Stimulated activated CD4-positive, alpha-beta T cell treated with anti-CD3 and anti-CD28 coated beads, Interleukin-1b, Interleukin-23, amount 100 ng/mL, for 1 hour (primary cell): ENCODE data around the gene NXPH3.

Experiments used
- DNase-seq, 2 donors: peaks; one replicate each; pipeline ENCODE4 v3.0.0-alpha.2; 2020; ENCODE audit warnings: low read depth in 2 of 2

The NXPH3 gene

GRCh38 chr17:49576088-49576916, 631 bp downstream of the NXPH3 start:
- no peak for DNase-seq

DNA sequence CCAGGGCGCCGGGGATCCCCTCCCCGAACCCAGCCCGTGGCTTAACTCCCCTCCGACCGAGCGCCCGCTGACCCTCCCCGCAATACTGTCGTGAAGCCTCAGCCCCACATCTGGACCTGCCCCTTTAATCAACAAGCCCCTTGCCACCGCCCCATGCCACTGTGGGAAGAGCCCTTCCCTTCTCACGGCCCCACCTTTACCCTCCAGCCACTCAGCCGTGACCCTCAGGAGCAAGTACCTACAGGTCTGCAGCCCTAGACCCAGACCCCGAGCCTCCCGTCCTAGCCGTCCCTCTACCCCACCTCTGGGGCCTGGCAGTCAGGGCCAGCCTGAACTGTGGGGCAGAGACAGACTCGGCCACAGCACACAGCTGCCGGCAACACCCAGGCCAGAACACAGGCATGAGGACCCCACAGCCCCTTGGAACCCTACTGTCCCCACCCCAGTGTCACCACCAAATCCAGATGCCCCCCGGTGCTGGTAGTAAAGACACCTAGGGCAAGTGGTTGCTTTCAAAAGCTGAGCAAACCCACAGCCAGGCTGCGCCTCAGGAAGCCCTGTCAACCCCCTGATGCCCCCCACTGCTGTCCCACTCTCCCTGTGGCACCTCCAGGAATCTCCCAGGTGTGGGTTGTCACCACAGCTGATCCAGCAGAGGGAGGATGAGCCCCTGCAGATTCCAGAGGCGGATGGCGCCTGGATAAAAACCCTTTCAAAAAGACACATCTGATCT, 1.4 kb downstream of the NXPH3 start:
- DNase-seq, result no peak

DNA sequence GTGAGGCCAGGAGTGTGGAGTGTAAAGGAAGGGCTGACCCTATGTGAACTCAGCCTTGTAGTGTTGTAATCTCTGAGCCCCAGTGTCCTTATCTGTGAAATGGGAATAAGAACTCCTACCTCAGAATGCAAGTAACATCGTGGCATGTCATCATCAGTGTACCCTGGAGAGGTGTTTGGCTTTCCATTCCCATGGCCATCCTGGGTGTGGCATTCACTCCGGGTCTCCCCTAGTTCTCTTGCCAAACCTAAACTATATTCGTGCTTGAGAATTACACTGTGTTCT, 1.9 kb downstream of the NXPH3 start:
- no peak for DNase-seq

DNA sequence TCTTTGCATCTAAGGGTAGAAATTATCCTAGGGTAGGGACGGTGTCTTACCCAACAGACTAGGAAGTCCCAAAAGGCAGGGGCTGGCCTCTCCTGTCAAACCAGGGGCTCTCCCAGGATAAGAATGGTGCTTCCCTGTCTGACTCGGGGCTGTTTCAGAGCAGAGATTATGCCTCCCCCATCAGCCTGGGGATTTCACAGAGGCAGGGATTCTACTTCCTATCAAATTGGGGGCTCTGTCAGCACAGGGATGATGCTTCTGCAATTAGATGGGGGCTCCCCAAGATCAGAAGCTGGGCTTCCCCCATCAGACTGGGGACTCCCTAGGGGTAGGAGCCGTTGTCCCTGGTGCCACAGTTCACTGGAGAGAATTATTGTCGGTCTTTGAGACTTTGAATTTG, 2.3 kb downstream of the NXPH3 start:
- no peak for DNase-seq

GRCh38 chr17:49578414-49578813, 2.7 kb downstream of the NXPH3 start:
- no peak for DNase-seq

DNA sequence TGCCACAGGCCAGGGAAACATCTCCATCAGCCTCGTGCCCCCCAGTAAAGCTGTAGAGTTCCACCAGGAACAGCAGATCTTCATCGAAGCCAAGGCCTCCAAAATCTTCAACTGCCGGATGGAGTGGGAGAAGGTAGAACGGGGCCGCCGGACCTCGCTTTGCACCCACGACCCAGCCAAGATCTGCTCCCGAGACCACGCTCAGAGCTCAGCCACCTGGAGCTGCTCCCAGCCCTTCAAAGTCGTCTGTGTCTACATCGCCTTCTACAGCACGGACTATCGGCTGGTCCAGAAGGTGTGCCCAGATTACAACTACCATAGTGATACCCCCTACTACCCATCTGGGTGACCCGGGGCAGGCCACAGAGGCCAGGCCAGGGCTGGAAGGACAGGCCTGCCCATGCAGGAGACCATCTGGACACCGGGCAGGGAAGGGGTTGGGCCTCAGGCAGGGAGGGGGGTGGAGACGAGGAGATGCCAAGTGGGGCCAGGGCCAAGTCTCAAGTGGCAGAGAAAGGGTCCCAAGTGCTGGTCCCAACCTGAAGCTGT, 3.4 kb downstream of the NXPH3 start:
- no peak for DNase-seq

- DNase-seq, result no peak
Observed at GRCh38 chr17:49579522-49579921, 3.9 kb downstream of the NXPH3 start.

- no peak for DNase-seq
Observed at GRCh38 chr17:49580055-49580721, 4.5 kb downstream of the NXPH3 start.

- DNase-seq, result no peak
Observed at GRCh38 chr17:49580981-49581647, 5.4 kb downstream of the NXPH3 start.

DNA sequence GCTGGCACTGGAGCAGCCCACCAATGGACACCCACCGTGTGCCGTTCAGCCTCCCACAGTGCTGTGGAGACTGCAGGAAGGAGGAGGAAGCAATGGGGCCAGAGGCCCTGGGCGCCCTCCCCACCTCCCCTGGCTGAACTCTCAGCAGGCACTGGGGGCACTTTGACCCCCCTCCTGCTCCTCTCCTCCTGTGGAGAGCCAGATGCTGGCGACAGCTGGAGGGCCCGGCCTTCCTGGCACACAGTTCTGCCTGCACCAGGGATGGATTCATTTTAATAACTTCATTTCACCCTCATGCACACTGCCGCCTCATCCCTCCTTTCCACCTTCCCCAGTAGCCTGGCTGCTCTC, 6.0 kb downstream of the NXPH3 start:
- DNase-seq, result no peak

DNA sequence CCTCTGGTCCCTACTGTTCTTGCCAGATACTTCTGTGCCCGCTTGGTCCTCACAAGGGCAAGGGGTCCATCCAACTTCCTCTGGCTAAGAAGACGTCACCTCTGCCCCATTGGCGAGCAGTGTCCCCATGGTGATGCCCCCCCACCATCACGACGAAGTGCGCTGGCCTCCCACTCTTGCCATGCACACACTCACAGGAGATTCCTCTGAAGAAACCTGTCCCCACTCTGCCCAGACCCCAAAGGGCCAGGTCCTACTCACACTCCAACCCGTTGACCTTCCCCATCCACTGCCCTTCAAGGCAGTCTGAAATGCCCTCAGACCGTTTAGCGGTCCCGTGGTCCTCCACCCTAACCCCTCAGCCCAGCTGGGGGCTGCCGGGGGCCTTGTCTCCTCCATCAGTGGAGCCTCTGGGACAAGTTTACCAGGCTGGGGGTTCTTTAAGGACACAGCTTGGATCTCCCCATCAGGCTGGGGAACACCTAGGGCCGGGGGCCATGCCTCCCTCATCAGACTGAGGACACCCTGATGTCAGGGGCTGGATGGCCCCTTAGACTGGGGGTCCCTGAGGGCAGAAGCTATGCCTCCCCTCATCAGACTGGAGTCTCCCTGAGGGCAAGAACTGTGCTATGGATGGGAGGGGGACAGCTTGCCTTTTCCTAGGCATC, 6.5 kb downstream of the NXPH3 start:
- DNase-seq, result no peak

DNA sequence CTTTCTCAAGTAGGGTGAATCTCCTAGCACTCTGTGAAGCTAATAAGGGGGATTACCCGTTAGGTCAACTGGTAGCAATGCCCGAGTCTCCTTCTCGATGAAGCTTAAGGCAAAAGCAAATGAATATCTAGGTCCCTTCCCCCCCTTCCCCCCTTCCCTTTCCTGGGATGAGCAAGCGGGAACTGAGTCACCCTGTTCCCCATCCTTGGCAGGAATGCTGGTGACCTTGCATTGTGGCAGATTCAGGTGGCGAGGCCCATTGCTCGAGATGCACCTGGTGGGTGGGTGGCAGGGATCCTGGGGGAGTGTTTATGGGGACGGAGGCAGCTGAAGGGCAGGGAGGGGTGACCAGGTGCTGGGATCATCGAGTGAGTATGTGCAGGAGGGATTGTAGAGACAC, 7.1 kb downstream of the NXPH3 start:
- no peak for DNase-seq

DNA sequence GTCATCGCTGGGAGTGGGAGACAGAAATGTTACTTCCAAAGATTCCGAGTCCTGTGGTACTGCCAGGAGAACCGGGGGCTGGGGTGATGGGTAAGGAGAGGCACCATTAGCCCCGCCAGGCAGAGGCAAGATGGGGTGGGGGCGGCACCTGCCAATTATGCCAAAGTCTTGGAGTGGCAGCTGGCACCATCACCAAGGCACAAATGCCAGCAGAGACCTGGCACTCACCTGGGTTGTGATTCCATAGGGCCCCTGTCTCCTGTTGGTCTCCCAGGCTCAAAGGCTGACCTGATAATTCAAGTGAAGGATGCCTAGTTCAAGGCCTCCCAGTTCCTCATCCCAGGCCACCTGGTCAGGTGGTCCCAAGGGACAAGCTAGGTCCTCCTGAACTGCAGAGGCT, 7.6 kb downstream of the NXPH3 start:
- no peak for DNase-seq

DNA sequence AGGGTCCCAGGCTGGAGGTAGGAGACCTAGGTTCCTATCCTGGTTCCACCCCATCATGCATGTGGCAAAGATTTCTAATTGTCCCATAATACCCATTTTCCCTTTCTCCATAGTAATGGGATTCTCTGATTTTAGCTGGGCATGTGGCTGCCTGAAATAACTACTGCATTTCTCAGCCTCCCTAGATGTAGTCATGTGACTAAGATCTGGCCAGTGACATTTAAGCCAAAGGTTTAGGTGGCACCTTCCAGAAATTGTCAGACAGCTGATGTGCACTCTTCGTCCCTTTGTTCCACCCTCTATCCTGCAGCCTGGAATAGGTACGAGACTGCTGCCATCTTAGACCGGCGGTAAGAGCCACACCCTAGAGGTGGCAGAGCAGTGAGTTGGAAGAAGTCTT, 8.2 kb downstream of the NXPH3 start:
- no peak for DNase-seq

DNA sequence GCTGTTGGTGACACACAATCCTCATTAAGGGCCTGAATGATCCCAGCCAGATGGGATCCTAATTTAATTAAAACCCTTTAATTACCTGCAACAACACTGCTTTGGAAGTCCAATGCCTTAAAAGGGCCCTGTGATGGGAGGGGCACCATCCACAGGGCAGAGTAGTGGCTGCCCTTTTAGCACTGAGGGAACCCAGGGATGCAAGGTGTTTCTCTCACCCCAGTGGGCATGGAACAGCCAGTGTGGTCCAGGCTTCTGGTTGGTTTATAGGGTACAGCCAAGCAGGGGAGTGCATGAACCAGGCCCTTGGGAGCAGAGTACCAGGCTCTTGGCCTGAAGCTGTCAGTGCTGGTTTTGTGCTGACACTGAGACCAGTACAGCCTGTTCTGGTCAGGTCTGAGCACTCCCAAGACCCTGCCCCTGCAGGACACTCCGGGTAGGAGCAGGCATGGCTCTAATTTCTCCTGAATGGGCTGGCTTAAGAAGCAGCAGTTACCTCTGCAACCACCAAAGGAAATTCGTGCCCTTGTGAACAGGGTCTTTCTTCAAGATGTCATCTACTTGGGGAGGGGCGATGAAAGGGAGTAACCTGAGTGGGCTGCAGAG, 9.9 kb downstream of the NXPH3 start:
- DNase-seq, result no peak

GRCh38 chr17:49587366-49588073, 11.8 kb downstream of the NXPH3 start:
- no peak for DNase-seq

GRCh38 chr17:49588312-49588711, 12.6 kb downstream of the NXPH3 start:
- DNase-seq, result no peak

DNA sequence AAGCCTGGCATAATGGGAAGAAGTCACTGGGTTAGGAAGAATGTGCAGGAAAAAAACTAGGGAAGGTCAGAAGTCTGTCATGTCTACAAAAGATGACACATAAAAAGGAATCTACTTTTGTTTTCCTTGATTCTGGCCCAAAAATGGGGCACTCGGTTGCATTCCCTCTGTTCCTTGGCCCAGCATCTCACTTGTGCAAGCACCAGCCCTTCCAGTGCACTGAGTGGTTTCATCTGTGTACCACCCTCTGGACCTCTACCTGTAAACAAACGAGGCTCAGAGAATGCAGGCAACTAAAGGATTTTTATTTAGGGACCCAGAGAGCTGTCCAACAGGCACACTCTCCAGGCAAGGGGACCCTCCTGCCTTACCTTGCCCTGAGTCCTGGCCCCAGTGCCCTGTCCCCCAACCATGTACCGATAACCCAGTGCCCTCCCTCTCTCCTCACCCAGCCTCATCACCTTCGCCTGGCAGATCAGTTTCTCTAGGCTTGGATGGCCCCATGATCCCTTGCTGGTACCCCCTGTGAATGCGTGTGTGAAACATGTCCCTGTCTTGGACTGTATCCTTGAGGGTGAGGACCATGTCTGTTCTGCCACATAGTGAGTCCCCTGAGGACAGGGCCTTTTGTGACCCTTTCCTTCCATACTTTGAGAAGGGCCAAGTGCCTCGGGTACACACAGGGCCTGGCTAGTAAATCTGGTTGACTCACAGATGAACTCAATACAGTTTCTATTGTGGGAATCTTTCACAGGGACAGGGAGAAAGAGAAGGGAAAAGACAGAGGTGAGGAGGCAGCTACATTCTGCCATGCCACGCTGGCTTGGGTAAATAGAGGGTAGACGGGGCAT, 13.3 kb downstream of the NXPH3 start:
- no peak for DNase-seq

- no peak for DNase-seq
Observed at GRCh38 chr17:49589577-49589927, 13.9 kb downstream of the NXPH3 start.

- DNase-seq, result no peak
Observed at GRCh38 chr17:49590874-49591273, 15.2 kb downstream of the NXPH3 start.
